DMS53 treated with DMSO at 0.1 percent for 48 hours (cell line): Measurements from ENCODE around the gene KCNH3.

ENCODE experiments used
- DNase-seq: peaks from one replicate; lab custom pipeline; 2025; ENCODE audit not compliant: unreplicated experiment; lab: John Stamatoyannopoulos, UW

Gene KCNH3

DNA sequence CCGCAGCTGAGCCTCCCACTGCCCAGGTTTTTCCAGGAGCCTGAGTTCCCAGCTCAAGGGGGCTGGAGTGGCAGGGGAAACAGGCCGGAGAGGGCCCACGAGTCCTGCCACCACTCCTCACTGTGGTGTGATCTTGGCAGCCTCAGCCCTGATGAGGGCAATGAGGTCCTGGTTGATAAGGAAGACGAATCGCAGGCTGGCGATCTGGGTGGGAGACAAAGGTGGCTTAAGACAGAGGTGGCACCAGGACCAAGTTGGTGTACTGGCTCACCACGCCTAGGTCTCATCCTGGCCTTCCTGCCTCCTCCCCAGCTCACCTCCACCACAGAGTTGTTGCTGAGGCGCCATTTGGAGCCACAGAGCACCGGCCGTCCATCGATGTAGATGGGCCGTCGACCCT, 19.7 kb downstream of the KCNH3 start:
- no peak for DNase-seq

DNA sequence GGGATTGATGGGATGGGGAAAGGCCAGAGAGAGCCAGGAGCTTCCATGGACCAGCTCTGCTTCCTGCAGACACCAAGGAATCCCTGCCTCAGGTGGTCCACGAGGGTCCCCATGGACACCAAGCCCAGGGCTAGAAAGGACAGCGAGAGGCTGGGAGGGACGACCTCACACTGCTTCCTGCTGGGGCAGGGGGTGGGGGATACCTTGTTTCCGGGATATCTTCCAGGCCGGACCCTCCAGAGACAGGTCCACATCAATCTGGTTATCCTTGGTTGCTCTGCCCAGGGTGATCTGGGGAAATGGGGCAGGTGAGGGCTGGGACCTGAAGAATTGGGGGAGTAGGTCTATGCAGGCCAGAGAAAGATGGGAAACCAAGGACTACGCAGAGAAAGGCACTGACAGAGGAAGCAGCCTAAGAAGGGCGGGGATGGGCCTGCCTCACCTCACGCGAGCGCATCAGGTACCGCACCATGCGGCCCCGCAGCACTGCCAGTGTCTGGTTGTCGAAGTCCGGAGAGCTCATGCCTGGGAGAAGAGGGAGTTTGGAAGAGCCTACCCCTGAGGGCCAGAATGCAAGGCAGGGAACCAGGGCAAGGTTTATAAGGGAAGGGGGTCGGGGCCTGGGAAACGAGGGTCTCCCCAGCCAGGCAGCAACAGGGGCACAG, 20.3 kb downstream of the KCNH3 start:
- no peak for DNase-seq

DNA sequence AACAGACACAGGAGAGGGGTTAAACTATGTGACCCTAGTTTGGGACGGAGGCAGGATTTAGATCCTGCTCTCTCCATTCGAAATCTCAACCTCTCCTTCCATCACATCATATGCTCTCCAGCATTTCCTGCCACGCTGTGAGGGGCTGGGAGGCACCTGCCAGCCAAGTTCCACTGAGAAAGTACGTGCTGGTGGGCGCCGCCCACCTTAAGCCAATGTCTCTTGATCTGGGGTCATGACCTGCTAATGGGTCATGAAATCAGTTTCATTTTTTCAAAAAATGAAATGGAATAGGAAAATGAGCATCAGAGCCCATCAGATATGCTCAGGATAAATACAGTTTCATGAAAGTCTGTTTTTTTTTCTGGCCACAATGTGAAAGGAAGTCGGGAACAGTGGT, 21.9 kb downstream of the KCNH3 start:
- DNase-seq = no peak

DNA sequence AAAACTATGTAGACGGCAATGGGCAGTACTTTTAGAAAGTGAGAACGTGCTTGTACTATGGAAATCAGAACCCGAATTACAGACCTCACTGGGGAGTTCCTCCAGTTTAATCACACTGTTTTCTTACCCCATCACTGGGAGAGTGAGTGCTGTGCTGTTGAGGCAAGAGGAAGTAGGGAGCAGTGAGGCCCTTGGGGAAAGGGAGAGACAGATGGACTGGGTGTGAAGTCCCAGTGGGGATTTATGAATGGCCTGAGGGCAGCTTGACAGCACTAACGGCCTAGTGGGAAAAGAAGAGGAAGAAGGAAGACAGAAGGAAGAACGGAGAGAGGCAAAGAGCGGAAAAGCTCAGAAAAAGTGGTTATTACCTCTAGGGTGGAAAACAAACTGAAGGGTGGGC, 23.4 kb downstream of the KCNH3 start:
- no peak for DNase-seq

DNA sequence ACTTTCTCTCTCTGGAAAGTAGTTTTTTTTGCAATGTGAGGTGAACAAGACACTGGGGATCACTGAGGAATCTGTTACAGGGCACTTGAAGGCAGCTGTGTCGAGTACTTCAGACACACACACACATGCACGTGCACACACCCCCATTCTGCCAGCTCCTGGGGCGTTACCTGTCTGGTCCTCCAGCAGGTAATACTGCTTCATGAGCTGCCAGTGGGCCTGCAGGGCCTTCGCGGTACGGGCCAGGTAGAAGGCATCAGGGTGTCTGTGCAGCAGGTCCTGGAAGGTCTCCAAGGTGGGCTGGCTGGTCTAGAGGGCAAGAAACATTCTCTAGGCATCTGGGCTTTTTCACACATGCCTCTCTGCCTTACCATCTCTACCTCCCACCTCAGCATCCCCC, 24.0 kb downstream of the KCNH3 start:
- DNase-seq = no peak

DNA sequence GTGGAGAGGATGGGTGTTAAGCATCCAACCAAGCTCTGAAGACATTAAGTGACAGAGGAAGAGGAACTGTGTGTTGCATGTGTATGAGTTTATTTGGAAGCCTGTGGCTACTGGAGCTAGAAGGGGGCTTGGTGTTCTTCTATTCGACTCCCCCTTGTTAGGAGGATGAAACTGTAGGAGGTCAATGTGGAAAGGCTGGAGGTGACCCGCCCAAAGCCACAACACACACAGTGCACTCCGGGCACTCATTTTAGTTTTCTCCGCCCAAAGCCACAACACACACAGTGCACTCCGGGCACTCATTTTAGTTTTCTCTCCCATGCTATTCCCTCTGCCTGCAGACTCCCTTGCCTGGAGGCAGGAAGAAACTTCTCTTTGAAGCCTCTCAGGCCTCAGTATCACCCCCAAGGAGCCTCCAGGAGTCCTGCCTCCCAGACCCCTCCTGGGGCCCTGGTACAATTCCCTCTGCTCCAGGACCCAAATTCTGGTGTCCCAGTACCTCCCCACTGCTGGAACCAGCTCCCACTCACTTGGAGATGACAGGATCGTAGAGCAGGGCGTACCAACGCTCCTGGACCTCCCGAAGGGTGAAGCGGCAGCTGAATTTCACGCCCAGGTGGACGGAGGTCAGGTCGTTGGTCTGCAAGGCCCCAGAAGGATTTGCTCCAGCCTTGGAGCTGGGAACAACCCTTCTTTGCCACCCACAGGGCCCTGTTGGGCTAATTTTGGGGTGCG, 25.3 kb downstream of the KCNH3 start:
- no peak for DNase-seq

DNA sequence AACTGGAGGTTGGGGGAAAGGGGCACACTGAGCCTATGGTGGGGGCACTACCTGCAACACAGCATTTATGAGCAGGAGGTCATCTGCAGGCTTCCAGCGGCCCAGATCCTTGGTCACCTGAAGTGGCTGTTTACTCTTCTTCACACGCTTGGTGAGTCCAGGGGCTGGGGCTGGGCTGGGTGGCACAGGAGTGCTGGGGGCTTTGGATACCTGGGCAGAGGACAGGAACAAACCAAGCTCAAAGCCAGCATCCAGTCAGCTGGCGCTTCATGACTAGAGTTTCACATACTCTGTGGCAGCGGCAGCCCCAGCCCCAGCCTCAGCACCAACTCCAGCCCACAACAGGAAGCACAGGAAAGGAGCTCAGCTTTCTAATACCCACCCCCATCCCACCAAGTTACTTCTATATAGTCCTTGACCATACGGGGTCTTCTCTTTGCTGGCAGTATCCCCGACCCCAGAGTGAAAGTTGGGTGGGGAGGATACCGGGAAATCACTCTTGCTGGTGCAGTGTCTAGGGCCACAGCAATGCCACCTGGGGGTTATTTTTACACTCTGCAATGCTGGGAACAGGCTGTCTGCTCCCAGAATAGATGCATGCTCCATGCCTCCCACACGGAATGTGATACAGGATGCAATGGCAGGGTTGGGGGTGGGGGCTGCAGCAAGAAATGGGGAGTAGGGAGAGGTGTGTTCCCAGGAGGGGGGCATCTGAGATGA, 26.0 kb downstream of the KCNH3 start:
- DNase-seq = no peak

DNA sequence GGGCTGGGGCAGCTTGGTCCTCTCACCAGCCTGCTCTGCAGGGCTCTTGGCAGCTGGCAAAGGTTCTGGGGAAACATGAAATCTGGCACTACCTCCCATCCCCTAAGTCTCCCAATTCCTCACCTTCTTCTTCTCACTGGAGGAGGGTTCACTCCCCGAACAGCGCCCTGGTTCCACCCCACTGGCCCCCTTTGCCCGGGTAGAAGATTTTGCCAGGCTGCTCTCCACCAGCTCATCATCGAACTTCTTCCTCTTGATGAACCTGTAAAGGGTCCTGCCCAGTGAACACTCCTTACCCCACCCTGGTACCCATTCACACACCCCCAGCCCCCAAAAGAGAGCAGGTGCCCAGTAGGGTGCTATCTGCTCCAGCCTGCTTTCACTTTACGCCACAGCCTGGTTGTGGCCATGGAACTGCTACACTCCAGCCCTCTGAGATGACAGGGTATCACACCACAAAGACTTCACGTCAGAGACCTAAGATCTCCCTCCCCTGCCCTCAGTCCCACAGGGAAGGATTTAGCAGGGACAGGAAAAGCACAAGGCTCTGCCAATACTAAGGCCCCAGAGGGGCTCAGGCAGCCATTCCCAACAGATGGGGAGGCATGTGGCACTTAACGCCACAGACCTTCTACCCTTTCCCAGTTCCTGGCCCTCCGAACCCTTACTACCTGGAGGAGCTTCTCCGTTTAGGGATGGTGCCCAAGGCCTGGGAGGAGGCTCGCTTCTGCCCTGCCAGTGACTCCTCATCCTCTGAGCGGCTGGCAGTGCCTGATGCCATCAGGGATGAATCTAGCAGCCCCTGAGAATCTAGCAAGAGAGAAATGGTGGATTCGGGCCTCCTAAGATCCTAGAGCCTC, 26.8 kb downstream of the KCNH3 start:
- DNase-seq = no peak

DNA sequence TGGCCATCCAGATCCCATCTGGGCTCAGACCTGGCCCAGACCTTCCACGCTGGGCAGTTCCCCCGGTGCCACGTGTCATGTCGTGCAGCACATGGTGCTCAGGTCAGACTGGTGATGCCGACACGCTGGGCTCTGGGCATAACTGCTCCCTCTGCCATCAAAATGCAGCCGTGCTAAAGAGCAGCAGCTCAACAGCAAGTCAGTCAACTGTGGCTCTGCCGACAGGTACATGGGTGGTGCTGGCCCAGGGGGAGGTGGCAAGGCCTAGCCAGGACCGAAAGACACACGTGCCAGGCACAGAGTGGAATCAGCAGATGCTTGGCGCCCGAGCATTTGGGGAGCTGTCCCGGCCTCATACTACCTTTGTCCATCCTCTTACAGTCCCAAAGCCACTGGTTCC, 27.5 kb downstream of the KCNH3 start:
- no peak for DNase-seq

DNA sequence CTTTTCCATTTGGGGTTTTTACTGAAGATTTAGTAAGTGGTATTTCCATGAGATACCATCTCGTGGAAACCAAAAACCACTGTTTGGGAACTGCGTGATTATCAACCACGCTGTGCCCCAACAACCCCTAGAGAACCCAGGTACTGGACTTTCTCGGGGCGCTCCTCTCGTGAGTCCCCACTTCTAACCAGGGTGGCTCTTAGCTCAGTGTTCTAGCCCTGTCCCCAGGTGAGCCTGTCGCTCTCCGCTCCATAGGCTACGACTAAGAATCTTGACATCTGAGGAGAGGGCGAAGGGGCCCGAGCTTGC, 28.4 kb downstream of the KCNH3 start:
- no peak for DNase-seq

DNA sequence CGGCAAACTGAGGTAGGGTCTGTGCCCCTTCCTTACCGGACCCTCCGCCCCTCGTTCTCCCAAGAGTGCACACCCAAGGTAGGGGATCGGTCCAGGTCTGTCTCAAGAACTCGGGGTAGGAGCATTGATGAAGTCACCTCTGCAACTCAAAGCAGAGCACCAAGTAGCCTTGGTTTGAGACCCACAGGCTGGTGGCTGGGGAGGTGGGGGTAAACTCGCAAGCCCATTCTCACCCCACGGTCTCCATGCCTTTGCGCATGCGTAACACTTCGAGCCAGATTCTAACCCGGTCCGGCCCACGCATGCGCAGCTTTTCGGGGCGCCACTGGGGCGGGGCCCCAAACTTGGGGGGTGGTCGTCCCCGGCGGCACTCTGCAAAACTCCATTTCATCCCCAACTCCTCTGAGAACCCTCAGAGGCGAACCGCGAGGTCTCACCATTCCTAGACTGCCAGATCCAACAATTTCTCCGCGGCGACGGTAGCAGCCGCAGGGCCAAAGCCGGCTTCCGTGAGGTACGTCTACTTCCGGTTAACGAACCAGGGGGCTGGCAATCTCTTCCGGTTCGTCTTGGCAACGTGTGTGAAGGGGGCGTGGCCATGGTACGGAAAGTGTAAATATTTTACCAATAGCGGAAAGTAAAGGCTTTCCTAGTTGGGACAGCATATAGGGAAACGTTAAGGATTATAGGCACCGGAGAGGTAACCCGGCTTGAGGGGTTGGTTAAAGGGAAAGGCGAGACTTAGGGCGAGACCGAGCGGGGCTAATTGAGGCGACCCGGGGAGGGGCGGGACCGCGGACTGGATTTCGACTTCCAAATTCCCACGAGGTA, 29.0 kb downstream of the KCNH3 start, which contains the start of gene MCRS1:
MCRS1 (minus strand) TSS at position 532 of the 831 bp plus-strand sequence. CDS start 1,411 bp downstream, outside the sequence.
- DNase-seq = peak; percentile 84

DNA sequence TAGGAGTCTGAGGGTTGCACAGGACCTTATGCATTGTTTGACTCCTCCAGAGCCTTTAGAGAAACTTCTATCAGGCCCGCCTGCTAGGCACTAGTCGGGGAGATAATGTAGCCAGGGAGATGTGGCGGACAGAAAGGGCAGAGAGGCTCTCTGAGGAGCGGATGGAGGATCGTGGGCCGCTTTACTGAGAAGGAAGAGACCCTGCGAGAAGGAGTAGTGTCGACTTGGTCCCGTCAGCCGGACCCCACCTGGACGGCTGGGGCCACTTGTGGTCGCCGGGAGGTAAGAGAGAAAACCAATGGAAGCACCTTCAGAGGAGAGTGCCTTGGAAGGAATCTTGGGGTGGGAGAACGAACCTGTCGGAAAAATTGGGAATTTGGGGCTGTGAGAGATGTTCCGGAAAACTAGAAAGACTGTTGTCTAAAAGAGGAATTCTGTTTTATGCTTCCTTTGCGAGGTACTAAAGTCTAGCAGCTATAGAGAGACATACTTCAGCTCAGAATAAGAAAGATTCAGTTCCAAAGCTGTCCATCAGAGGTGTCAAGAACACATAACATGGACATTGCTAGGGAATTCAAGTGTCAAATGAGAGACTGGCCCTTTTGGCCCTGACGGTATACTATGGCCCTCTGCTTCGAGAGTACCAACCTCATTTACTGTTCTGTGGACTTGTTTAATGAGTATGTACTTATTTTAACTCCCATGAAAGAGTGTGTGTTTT, 29.8 kb downstream of the KCNH3 start:
- peak; percentile 64 for DNase-seq

DNA sequence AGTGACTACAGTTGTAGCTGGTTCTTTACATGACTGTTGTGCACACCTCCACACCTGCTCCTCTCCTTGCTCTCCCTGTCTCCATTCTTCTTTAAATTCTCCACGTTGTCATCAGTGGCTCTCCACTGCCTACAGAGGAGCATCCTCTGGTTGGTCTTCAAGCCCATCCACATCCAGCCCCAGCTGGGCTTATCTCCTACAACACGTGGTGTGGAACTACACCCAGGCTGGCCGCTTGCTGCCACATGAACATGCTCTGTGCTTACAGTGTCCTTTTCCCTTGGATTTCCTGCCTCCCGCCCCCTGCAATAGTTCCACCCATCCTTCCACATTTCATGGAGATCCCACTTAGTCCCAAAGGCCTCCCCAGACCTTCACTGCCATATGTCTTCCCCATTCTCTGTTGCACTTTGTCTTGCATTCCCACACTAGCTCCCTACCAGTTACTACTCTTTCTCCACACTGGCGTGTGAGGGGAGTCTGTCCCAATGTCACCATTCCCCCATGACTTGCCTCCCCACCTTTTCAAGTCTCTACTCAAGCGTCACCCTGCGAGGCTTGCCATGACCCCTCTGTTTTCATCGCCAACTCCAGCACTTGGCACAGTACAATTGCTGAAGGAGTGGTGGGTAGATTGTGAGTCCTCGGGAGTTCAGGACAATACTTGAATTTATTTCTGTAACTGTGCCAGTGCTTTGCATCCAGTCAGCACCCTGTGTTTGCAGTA, 38.9 kb downstream of the KCNH3 start:
- DNase-seq = no peak

DNA sequence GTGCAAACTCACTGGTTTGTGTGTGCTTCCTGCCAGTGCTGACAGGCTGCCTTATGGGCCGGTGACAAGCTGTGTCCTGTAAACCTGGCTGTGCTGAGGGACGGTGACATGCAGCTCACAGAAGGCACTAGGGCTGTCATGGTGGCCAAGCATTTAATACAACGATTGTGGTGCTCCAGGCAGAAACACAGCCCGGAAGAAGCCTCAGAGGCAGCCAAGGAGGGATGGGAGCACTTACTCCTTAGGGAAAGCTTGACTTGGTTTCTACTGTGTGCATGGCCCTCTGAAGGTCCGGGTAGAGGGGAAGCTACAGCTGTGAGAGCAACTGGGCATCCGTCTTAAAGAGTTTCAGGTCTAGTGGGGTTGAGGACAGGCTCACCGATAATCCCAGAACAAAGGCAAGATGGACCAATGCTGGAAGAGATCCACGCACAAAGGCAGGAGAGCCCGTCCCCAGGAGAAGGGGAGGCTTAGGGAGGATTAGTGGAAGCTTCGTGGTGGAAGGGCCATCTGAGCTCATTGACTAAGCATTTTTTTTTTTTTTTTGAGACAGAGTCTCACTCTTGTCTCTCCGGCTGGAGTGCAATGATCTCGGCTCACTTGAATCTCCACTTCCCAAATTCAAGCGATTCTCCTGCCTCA, 39.8 kb downstream of the KCNH3 start:
- DNase-seq = no peak

DNA sequence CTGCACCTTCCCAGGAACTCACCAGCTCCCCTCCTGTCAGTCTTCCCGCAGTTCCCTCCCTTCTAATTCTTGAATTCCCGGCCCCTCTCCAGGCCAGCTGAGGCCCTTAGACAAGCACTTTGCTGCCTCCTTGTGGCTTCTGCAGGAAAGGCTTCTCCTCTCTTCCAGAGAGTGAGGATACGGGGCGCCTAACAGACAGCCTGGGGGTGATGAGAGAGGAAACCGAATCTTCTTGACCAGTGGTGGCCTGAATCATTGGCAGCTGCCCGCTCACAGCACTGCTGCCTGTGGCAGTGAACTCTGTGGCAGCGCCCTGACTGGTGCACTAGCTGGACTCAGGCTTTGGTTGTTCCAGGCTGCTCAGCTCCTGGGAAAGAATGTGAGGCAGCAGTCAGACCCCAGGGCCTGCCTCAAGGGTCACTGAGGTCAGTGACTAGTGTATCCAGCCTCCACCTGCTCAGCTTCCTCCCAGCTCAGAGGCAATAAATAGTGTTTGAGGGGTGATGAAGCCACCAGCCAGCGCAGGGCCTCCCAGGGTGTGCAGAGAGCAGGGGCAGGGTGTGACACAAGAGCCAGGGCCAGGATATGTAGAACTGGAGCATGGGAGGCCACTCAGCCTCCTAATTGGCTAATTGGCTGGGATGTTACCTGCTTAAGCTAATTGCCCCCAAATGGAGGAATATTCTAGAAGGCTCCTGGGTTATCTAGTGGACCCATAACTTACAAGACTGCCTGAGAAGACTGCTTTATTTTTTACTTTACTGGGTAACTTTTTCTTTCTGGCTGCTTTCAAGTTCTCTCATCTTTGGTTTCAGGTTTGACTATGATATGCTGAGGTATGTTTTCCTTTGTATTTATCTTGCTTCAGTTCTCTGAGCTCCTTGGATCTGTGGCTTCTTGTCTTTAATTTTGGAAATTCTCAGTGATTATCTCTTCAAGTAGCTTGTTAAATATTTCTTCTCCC, 42.0 kb downstream of the KCNH3 start:
- DNase-seq = peak; percentile 83

DNA sequence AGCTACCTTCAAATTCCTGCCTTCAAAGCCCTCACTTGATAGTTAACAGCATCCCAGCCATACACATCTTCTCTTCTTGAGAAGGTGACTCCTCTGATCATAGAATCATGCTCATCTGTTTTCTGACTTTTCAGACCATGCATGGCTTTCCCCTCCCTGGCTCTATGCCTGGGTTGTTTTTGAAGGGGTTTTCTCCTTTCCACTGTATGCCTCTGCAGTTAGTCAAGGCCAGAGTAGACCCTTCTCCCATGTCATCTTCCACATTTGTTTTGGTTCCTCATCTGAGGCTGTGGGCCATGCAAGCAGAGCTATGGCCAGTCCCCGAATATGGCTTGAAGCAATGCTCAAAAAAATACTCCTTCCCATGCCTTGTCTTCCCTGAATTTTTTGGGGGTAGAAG, 43.4 kb downstream of the KCNH3 start:
- no peak for DNase-seq

DNA sequence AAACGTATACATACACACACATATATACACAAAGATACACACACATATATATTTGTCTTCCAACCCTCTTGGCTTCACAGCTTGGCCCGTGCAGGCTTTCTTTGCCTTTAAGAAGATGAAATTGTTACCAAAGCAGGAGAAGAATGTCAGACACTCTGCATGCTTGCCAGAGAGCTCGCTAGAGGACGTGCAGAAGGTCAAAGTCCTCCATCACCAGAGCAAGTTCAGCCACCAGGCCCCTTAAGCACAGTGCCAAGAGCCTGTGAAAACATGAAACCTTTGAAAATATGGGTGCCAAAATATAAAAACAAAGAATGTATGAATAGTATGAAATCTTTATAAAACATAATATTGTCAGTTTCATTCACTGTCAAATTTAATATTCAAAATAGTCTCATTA, 44.0 kb downstream of the KCNH3 start:
- no peak for DNase-seq
